ENCODE results near the gene CHAC1.
"Not testable (repeated sequence)": the region's sequence is repeated elsewhere in the genome, so short reads cannot be mapped to it uniquely, and the experiment has no call there.

The CHAC1 gene

DNA sequence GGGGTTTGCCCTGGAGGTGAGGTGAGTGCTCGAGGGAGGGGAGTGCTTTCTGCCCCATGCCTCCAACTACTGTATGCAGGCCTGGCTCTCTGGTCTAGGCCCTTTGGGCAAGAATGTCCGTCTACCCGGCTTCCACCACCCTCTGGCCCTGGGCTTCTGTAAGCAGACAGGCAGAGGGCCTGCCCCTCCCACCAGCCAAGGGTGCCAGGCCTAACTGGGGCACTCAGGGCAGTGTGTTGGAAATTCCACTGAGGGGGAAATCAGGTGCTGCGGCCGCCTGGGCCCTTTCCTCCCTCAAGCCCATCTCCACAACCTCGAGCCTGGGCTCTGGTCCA, 14.8 kb upstream of the CHAC1 start:
- DNase-seq, result no peak

- no peak for DNase-seq
These were observed 12.9 kb upstream of the CHAC1 start for GRCh38 chr15:40940296-40940801.

- no peak for DNase-seq
These were observed 12.2 kb upstream of the CHAC1 start for GRCh38 chr15:40941068-40941527.

- DNase-seq, result peak; percentile 88
These were observed 11.5 kb upstream of the CHAC1 start for GRCh38 chr15:40941528-40942336.

DNA sequence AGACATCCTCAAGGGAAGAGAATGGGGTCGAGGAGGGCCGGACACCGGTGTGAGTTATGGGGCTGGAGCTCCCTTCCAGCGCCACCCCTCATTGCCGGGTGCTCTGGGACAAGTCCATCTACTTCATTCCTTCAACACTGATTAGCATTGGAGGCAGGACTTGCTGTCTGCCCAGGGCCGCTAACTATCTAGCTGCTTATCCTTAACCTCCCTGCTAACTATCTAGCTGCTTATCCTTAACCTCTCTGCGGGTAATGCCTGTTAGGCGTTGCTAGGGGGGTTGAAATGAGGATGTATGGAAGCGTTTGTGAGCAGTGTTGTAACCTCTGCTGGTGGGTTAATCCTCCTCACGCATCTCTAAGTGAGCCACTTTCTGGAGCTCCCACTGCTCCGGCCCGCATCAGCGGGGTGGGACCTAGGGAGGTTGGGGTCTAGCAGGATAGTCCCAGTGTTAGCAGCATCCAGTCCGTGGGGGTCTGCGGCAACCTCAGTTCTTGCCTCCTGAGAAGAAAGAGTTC, 10.9 kb upstream of the CHAC1 start:
- DNase-seq, result no peak

- no peak for DNase-seq
These were observed 10.4 kb upstream of the CHAC1 start for GRCh38 chr15:40942878-40943277.

- no peak for DNase-seq
These were observed 9.4 kb upstream of the CHAC1 start for GRCh38 chr15:40943764-40944365.

- DNase-seq, result no peak
These were observed 8.6 kb upstream of the CHAC1 start for GRCh38 chr15:40944510-40945296.

DNA sequence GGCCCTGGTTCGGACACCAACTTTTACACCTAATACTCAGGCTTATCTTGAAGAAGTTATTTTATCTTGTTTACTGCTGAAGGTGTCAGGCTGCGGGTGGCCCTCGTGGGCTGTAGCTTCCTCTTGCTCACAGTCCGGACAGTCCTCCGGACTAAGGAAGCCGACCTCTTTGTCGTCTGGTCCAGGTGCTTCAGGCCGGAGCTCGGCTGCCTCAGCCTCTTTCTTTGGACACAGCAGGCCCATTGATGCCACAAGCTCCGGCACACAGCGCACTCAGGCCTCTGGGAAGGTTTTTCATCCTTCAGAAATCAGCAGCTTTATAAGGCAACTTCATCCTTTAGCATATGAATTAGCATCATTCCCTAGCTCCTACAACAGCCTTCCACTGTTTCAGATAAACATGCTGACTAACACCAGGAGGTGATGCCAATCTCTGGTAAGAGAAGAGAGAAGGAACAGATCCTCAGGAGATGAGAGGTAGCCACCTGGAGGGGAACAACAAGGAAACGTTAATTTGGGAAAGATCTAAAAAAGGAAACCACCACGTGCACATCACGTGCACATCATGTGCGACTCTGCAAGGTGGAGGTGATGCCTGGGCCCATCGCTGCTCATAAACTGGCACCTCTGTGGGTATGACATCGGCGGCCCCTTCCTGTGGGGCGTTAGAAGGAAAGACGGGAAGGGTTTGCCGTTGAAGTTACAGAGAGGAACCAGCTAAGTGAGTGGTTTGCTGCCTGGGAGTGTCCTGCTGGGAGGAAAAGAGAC, 4.4 kb upstream of the CHAC1 start:
- DNase-seq, result no peak

GRCh38 chr15:40949756-40950207, 3.5 kb upstream of the CHAC1 start:
- no peak for DNase-seq

DNA sequence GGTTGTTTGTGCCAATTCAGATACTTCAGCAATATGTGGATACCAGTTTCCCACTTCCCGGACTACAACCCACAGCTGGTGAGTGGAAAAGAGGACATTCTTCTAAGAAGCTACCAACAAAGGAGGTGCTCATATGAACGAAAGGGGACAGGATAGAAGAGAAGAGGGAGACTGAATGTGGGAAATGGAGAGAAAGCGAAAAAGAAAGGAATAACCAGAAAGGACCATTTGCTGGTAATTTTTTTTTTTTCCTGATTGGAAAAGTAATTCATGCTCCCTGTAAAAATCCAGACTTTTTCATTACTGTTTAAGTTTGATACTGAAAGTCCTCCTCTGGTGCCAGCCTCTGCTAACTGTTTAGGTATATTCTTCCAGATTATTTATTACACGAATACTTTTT, 1.5 kb upstream of the CHAC1 start:
- DNase-seq, result no peak

DNA sequence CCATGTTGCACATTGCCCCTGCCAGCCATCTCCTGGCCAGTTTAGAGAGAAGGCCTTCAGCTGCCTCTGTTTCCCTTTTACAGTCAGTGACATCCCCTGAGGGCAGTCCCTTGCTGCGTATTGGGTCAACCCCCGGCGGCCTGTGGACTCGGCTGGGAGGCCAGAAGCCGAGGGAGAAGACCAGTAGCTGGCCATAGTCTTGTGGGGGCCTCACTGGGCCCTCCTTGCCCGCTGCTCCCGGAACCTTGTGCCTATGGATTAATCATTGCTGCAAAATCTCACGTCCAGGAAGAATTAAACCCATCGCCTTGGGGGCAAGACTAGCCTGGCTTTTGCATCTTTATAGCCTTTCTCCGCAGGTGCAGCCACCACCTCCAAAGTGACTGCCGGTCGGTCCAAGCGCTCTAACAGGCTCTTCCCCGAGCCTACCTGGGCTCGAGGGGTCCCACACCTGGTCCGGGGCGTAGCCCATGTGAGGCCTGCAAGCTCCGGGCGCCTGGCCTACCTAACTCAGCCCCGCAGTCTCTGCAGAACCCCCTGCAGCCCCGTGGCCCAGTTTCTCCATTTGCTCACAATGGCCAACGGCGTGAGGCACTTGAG, 870 bp upstream of the CHAC1 start:
- DNase-seq, result no peak

- DNase-seq, result no peak
These were observed 423 bp downstream of the CHAC1 start for GRCh38 chr15:40953713-40954074.

DNA sequence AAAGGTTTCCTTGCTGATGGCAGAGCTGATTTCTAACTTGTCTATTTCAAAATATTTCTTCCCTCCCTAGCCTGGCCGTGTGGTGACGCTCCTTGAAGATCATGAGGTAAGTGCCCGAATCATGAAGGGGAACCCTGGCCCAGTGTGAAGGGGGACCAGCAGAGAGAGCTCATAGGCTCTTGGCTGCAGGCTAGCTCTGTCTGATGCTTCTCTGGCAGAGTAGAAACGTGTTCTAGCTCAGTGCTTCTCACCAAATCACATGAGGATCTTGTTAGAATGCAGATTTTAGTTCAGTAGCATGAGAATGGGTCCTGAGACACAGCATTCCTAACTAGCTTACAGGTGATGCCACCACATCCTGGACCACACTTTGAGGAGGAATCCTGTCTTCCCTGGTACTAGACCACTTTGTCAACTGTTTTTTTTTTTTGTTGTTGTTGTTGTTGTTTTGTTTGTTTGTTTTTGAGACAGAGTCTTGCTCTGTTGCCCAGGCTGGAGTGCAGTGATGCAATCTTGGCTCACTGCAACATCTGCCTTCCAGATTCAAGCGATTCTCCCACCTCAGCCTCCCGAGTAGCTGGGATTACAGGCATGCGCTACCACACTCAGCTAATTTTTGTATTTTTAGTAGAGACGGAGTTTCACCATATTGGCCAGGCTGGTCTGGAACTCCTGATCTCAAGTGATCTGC, 1.0 kb downstream of the CHAC1 start:
- not testable (repeated sequence) for DNase-seq

GRCh38 chr15:40955141-40955903, 2.1 kb downstream of the CHAC1 start:
- no peak for DNase-seq

- no peak for DNase-seq
These were observed 2.8 kb downstream of the CHAC1 start for GRCh38 chr15:40955930-40956540.

DNA sequence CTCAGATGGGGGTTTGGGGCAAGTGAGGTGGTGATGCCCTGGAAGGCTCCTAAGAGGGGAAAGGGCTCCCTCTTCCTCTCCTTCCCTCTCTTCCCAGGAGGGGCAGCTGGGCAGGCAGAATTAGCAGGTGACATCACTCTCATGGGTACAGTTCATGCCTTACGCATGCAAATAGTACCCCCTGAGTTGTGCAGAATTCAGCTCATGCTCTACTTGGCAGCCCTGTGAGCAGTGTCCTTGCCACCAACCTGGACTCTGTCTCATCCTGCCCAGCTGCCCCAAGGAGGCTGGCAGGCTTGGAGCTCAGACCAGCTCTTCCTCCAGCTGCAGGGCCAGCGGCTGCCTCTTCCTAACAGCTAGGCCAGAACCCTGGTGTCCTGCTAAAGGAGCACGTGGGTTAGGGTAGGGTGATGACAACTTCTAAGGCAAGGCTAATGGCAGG, 3.3 kb downstream of the CHAC1 start:
- DNase-seq, result no peak

DNA sequence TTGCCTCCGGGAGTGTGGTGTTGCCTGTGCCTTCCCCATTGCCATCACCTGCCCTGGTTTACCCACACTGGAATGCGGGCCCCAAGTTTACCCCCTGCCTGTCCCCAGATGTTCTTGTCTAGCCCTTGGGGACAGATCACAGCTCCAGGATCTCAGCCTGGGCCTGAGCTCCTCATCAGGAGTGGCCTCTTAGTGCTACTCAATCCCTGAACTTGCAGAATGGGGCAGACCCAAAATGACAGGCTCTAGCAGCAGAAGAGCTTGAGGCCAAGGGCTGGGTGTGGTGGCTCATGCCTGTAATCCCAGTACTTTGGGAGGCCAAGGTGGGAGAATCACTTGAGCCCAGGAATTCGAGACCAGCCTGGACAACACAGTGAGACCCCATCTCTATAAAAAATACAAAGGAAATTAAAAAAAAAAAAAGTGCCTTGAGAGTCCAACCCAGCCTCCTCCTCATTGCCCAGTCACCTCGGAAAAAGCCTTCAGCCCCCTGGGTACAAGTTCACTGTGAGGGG, 3.8 kb downstream of the CHAC1 start:
- no peak for DNase-seq

GRCh38 chr15:40957581-40958051, 4.3 kb downstream of the CHAC1 start:
- DNase-seq, result no peak

DNA sequence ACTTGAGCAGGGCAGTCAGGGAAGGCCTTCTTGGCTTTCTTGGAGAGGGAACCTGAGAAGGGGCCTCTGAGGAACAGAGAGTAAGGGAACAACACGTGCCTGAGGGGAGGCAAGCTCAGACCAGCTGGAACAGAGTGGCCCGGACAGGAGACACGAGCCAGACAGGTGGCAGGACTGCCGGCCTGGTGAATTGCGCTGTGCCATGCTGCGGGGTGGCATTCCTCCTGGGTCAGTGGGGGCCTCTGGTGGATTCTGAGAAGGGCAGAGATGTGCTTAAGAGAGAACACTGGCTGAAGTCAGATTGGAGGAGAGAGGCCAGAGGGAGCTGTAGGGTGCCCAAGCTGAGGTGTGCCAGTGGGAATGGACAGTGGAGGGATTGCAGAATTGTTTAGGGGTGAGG, 4.9 kb downstream of the CHAC1 start:
- DNase-seq, result no peak

Data from activated effector memory CD4-positive, alpha-beta T cell treated with anti-CD3 and anti-CD28 coated beads, Interleukin-2, amount 50 U/mL, for 16 hours (primary cell).